ENCODE results near the gene TBCEL.

Gene TBCEL

GRCh38 chr11:121137005-121137404, 113.1 kb downstream of the TBCEL start:
- DNase-seq (ENCODE audit: low read depth, low spot score), result no peak

GRCh38 chr11:121138259-121138658, 114.4 kb downstream of the TBCEL start:
- DNase-seq (ENCODE audit: low read depth, low spot score), result no peak

GRCh38 chr11:121140369-121140768, 116.5 kb downstream of the TBCEL start:
- no peak for DNase-seq (ENCODE audit: low read depth, low spot score)
